Measurements from ENCODE around the gene BATF.

DNA sequence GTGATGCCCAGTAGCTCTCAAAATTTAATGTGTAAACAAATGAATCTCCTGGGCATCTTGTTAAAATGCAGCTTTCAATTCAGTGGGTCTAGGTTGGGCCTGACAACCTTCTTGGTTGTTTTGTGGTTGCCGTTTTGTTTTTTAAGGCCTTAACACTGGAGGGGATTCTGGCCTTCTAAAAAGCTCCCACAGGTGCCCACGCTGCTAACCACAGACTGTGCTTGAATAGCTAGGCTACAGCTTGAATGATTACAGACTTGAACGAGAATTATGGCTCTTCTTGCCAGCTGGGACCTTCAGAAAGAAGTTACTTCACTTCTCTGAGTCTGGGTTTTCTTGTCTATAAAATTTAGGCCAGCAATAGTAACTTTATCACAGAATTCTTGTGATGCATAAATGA lies 54.8 kb downstream of the BATF start:
- TF ChIP-seq, protein P1, sequence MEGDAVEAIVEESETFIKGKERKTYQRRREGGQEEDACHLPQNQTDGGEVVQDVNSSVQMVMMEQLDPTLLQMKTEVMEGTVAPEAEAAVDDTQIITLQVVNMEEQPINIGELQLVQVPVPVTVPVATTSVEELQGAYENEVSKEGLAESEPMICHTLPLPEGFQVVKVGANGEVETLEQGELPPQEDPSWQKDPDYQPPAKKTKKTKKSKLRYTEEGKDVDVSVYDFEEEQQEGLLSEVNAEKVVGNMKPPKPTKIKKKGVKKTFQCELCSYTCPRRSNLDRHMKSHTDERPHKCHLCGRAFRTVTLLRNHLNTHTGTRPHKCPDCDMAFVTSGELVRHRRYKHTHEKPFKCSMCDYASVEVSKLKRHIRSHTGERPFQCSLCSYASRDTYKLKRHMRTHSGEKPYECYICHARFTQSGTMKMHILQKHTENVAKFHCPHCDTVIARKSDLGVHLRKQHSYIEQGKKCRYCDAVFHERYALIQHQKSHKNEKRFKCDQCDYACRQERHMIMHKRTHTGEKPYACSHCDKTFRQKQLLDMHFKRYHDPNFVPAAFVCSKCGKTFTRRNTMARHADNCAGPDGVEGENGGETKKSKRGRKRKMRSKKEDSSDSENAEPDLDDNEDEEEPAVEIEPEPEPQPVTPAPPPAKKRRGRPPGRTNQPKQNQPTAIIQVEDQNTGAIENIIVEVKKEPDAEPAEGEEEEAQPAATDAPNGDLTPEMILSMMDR (IDR thresholded peaks at IDR 0.05): no peak
- TF ChIP-seq ZFX (IDR thresholded peaks at IDR 0.05; ENCODE audit: borderline replicate concordance): no peak

Measured in 22Rv1 (cell line).